Subcutaneous abdominal adipose tissue (tissue), 5 donors: ENCODE measurements around the gene AATF.

Source experiments
- H3K27ac ChIP-seq: one replicate; pipeline ENCODE4 v1.7.0; 2013; ENCODE audit warnings: low read depth, mild to moderate bottlenecking, inconsistent platforms, low read length, moderate library complexity
- H3K27me3 ChIP-seq, 5 donors: one replicate each; pipeline ENCODE4 v1.7.0; 2013; ENCODE audit warnings: low read length in 5 of 5, inconsistent platforms in 1 of 5; ENCODE audit not compliant: control insufficient read depth in 5 of 5, insufficient read depth in 4 of 5
- H3K36me3 ChIP-seq, 5 donors: one replicate each; pipeline ENCODE4 v1.7.0; 2013; ENCODE audit warnings: low read length in 5 of 5; ENCODE audit not compliant: control insufficient read depth in 5 of 5, insufficient read depth in 5 of 5
- H3K4me1 ChIP-seq, 5 donors: one replicate each; pipeline ENCODE4 v1.7.0; 2013; ENCODE audit warnings: low read length in 5 of 5, mild to moderate bottlenecking in 3 of 5, moderate library complexity in 1 of 5; ENCODE audit not compliant: control insufficient read depth in 5 of 5, insufficient read depth in 5 of 5
- H3K4me3 ChIP-seq, 5 donors: one replicate each; pipeline ENCODE4 v1.7.0; 2013; ENCODE audit warnings: low read length in 5 of 5, low read depth in 1 of 5
- H3K9ac ChIP-seq, 5 donors: one replicate each; pipeline ENCODE4 v1.7.0; 2013; ENCODE audit warnings: low read length in 5 of 5, mild to moderate bottlenecking in 4 of 5, moderate library complexity in 3 of 5
- H3K9me3 ChIP-seq, 5 donors: one replicate each; pipeline ENCODE4 v1.7.0; 2013; ENCODE audit warnings: low read length in 5 of 5; ENCODE audit not compliant: control insufficient read depth in 5 of 5
- donor health status: healthy.
- donor health status: healthy.
- donor health status: healthy.
- donor health status: healthy.
- donor health status: healthy.

Gene AATF

DNA sequence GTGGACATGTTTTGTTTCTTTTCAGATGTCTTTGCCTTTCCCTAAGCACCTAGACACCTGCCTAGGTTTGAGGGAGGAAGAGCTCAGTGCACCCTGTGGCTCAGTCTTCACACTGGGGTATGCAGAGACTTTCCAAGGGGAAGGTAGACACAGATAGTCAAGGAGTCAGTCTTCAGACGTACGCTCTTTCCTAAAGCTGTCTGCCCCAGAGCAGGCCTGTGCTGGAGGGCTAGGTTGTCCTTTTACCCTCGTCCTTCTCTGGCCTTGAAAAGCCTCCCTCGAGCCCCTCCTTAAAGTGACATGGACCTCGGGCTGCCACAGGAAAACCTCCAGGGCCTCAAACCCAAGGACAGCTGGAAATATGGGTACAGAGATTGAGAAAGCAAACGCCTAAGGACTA is 103.7 kb downstream of the AATF start:
- no peak overlapping the region for H3K4me3 ChIP-seq
- H3K4me1 ChIP-seq = peaks cover 0 to 2% (median 0%) of the 10 kb centered on the region in 5 donors
- H3K9ac ChIP-seq = no peak overlapping the region
- no peaks in the 10 kb centered on the region for H3K9me3 ChIP-seq
- H3K36me3 ChIP-seq = peaks cover 0 to 56% (median 28%) of the 10 kb centered on the region in 5 donors
- H3K27me3 ChIP-seq = no peaks in the 10 kb centered on the region
- no peak overlapping the region for H3K27ac ChIP-seq

DNA sequence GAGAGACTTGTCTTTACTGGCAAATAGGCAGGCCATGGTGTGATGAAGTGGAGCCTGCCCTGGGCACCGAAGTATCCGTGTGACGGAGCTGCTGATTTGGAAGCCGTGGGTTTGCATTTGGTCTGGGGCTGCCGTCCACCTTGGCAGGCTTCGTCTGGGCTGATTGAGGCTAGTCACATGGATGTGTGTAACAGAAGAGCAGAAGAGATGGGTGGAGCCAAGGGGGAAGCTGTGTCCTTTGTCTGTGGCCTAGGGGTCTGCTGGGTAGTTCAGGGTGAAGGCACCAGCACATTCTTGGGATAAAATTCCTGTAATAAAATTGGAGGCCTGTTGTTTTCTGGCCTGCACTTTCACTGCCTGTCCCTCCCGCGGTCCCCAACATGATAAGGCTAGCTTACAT is 106.1 kb downstream of the AATF start:
- Histone ChIP-seq H3K4me1 (no peaks in the 10 kb centered on the region), H3K27me3 (no peaks in the 10 kb centered on the region), H3K9me3 (no peaks in the 10 kb centered on the region), H3K27ac (no peak overlapping the region), H3K36me3 (peaks cover 0 to 50% (median 31%) of the 10 kb centered on the region in 5 donors), H3K9ac (no peak overlapping the region), H3K4me3 (no peak overlapping the region)

DNA sequence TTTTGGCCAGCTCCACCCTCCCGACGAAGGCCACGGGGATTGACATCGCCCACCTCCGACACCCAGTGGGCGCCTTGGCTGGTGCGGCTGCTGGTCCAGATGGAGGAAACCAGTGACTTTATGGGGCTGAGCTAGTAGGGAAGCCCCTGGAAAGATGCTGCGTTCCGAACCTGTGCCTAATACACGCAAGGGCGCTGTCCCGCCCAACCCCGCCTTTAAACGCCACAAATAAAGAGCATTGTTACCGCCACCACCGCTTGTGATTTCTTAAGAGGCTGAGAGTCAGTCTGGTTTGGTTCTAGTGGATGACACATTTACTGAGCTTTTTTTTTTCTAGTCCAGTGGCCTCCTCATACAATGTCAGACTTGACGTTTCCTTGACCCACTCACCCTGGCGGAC is 107.9 kb downstream of the AATF start:
- no peaks in the 10 kb centered on the region for H3K9me3 ChIP-seq
- no peaks in the 10 kb centered on the region for H3K4me1 ChIP-seq
- peaks cover 0 to 41% (median 24%) of the 10 kb centered on the region in 5 donors for H3K36me3 ChIP-seq
- H3K9ac ChIP-seq = no peak overlapping the region
- no peak overlapping the region for H3K27ac ChIP-seq
- H3K4me3 ChIP-seq = no peak overlapping the region
- H3K27me3 ChIP-seq = no peaks in the 10 kb centered on the region

DNA sequence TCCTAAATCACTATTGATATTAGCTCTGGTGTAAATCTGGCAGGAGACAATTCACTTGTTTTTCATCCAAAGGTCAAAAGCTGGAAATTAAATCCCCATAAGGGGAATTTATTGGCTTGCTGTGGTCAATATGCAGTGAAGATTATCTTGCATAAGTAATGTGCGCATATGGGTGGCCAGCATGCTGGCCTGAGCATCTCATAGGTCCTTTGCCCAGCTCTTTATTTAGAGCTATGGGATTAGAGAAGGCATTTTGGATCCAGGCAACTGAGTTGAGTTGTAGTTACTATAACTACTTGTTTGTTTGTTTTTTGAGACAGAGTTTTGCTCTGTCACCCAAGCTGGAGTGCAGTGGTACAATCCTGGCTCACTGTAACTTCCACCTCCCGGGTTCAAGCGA is 110.7 kb downstream of the AATF start:
- Histone ChIP-seq H3K4me1 (no peaks in the 10 kb centered on the region), H3K36me3 (peaks cover 0 to 25% (median 16%) of the 10 kb centered on the region in 5 donors), H3K27me3 (peaks cover 4 to 16% (median 8%) of the 10 kb centered on the region in 5 donors), H3K27ac (no peak overlapping the region), H3K4me3 (no peak overlapping the region), H3K9me3 (no peaks in the 10 kb centered on the region), H3K9ac (no peak overlapping the region)

DNA sequence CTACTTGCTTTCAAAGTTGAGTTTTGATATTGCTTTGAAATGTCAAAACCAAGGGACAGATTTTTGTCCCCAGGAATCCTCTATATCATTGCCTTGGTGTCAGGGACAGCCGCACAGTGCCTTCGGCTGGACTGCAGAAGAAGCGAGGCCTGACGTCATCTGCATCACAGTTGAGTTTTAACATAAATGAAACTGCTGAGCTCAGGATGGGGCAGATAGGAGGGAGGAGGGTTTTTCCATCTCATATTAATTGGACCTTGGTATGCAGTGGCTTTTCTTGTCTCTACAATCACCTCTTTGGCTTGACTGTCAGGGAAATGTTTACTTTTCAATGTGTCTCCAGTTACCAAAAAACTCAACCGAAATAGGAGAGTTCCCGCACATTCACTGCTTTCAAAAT is 111.3 kb downstream of the AATF start:
- peaks cover 10 to 22% (median 14%) of the 10 kb centered on the region in 5 donors for H3K27me3 ChIP-seq

DNA sequence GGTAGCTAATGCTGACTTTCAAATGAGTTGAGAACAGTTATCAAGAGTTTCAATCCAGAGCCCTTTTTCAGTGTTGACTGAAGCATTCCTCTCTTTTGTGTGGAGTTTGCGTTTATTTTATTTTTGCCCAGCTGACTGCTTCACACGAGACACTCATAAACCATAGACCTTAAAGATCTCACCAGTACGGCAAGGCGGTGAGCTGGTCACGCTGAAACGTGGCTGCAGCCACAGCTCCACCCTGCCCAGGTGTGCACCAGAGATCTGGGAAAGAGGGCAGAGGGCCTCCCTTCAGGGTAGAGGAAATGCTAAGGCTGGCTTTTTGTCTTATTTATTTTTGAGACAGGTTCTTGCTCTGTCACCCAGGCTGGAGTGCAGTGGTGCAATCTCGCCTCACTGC is 112.2 kb downstream of the AATF start:
- no peaks in the 10 kb centered on the region for H3K9me3 ChIP-seq
- H3K27ac ChIP-seq = no peak overlapping the region
- H3K27me3 ChIP-seq = peaks cover 10 to 30% (median 17%) of the 10 kb centered on the region in 5 donors

More for the DNA sequence above, 111.3 kb downstream of the AATF start:
- peaks cover 0 to 19% (median 11%) of the 10 kb centered on the region in 5 donors for H3K36me3 ChIP-seq
- no peak overlapping the region for H3K27ac ChIP-seq
- H3K9me3 ChIP-seq = no peaks in the 10 kb centered on the region
- H3K9ac ChIP-seq = no peak overlapping the region
- no peaks in the 10 kb centered on the region for H3K4me1 ChIP-seq
- H3K4me3 ChIP-seq = no peak overlapping the region

DNA sequence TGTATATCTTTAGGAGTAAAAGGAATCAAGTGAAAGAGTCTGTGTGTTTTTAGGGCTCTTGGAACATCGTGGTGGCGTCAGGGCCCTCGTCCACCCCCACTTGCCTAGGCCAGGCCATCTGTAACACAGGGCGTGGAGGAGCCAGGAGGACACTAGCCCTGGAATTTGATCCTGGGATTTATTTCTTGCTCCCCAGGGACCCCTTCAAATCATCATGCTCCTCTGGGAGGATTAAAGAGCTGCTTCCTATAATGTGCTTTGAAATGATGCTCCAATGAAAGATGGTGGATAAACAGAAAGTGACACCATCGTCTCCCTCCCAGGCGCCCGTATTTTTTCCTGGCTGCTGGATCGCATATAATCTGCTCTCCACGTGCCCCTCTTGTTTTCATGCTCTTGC is 113.3 kb downstream of the AATF start:
- Histone ChIP-seq H3K9ac (no peak overlapping the region), H3K36me3 (peaks cover 0 to 5% (median 4%) of the 10 kb centered on the region in 5 donors), H3K27me3 (peaks cover 17 to 40% (median 23%) of the 10 kb centered on the region in 5 donors), H3K27ac (no peak overlapping the region), H3K9me3 (no peaks in the 10 kb centered on the region), H3K4me1 (no peaks in the 10 kb centered on the region), H3K4me3 (no peak overlapping the region)

More for the DNA sequence above, 112.2 kb downstream of the AATF start:
- Histone ChIP-seq H3K4me3 (no peak overlapping the region), H3K36me3 (peaks cover 0 to 13% (median 11%) of the 10 kb centered on the region in 5 donors), H3K9ac (no peak overlapping the region), H3K4me1 (no peaks in the 10 kb centered on the region)

DNA sequence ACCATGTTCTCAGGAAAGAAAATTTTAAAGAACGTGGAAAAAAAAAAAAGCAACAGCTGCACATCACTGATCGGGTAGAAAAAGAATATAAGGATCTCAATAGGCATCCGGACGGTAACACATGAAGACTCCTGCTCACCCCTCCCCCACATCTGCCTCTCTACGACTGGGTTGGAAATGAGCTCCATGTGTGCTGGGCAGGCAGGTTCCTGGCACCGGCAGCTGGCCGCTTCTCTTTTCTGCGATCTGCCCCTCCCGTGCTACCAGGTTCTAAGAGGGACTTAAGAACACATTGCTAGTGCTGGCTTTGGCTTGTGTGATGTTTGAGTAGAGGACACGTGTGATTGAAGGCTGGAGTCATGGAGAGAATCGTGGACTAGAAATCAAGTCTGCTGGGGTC is 115.5 kb downstream of the AATF start:
- Histone ChIP-seq H3K9ac (no peak overlapping the region), H3K27ac (no peak overlapping the region), H3K9me3 (peaks cover 0 to under 1% (median 0%) of the 10 kb centered on the region in 5 donors), H3K36me3 (no peaks in the 10 kb centered on the region), H3K4me1 (peaks cover 0 to 7% (median 4%) of the 10 kb centered on the region in 5 donors), H3K4me3 (no peak overlapping the region), H3K27me3 (peaks cover 17 to 53% (median 29%) of the 10 kb centered on the region in 5 donors)

DNA sequence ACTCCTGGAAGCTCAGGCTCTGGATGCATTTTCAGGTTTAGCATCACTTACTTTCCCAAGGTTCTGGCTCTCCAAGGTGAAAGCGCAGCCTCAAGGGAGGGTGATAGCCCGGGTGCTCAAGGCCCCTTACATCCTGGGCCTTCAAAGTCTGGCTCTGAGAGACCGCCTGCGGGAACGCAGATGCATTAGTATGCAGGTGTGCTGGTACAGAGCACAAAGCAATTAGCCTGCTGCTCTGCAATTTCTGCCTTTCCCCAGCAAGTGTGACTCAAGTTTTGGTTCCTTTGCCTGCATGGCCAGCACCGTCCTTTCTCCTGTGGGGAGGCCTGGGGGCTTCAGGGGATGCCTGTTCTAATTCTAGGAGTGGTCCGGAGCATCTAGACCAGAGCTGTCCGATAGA is 116.2 kb downstream of the AATF start:
- no peak overlapping the region for H3K9ac ChIP-seq
- H3K36me3 ChIP-seq = no peaks in the 10 kb centered on the region
- H3K27me3 ChIP-seq = peaks cover 17 to 53% (median 29%) of the 10 kb centered on the region in 5 donors
- H3K27ac ChIP-seq = no peak overlapping the region
- peaks cover 0 to 3% (median 0%) of the 10 kb centered on the region in 5 donors for H3K9me3 ChIP-seq
- H3K4me3 ChIP-seq = no peak overlapping the region
- peaks cover 0 to 7% (median 4%) of the 10 kb centered on the region in 5 donors for H3K4me1 ChIP-seq

DNA sequence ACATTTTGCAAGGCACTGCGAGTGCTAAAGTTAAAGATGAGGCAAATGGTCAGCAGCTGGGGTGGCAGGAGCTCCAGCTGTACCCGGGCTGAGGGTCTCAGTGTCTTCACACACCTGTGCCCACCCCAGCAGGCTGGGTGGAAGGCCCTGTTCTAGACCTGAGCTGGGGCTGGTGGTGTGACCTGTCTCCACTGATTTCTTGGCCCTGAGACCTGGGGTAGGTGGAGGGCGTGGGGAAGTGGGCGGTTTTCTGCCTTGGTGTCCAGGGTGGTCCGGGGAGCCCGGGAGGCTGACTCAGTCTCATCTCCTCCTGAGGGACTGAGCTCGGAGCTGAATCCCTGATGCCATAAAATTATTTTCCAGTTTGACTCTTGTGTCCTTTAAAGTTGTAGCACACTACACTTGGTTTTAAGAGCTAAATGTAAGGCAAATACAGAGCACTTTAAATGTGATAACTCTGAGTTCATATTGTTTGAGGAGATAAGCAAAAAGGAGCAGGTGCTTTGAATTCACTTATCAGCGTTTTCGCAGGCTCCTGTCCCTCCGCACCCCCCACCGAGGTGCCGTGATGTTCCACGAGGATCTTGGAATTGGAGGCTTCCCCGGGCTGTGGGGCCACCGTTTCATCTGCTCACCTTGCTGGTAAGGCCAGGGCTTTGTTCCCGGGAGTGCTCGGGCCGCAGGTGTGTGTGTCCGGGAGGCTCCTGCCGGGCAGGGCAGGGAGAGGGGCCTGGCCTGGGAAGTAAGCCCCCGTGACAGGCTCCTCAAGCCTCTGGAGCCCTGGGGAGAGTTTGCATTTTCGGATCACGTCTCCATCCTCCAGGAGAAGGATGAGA is 117.0 kb downstream of the AATF start:
- Histone ChIP-seq H3K36me3 (no peaks in the 10 kb centered on the region), H3K9ac (no peak overlapping the region), H3K27me3 (peaks cover 17 to 53% (median 29%) of the 10 kb centered on the region in 5 donors), H3K4me1 (peaks cover 0 to 7% (median 4%) of the 10 kb centered on the region in 5 donors), H3K9me3 (peaks cover 0 to 3% (median 0%) of the 10 kb centered on the region in 5 donors), H3K4me3 (no peak overlapping the region), H3K27ac (no peak overlapping the region)
